ENCODE data around the gene GFI1B.

DNA sequence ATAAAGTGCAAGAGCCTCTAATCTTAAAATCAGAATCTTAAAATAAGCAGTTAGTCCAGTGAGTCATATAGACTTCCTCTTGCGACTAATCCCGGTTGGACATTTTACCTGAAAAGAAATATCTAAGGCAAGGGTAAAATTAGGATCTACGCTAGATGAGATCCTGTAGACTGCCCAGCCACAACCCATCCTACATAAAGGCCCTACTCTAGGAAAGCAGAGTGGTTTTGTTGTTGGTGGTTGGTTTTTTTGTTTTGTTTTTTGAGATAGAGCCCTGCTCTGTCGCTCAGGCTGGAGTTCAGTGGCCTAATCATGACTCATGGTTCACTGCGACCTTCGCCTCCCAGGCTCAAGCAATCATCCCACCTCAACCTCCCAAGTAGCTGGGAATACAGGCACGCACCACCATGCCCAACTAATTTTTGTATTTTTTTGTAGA lies 41.0 kb upstream of the GFI1B start:
- TF ChIP-seq, protein P1, sequence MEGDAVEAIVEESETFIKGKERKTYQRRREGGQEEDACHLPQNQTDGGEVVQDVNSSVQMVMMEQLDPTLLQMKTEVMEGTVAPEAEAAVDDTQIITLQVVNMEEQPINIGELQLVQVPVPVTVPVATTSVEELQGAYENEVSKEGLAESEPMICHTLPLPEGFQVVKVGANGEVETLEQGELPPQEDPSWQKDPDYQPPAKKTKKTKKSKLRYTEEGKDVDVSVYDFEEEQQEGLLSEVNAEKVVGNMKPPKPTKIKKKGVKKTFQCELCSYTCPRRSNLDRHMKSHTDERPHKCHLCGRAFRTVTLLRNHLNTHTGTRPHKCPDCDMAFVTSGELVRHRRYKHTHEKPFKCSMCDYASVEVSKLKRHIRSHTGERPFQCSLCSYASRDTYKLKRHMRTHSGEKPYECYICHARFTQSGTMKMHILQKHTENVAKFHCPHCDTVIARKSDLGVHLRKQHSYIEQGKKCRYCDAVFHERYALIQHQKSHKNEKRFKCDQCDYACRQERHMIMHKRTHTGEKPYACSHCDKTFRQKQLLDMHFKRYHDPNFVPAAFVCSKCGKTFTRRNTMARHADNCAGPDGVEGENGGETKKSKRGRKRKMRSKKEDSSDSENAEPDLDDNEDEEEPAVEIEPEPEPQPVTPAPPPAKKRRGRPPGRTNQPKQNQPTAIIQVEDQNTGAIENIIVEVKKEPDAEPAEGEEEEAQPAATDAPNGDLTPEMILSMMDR (IDR thresholded peaks at IDR 0.05) = no peak
- no peak for TF ChIP-seq EZH2phosphoT487 (IDR thresholded peaks at IDR 0.05)

Measured in neural progenitor cell (in vitro differentiated cells).